HFFc6 (cell line): ENCODE data around the gene MICAL2. TPM values are rescaled to one million over a fixed set of nuclear protein-coding genes. Genes with fewer than 3 reads are reported as not detected.

Experiments used
- DNase-seq: peaks from one replicate; pipeline ENCODE4 v3.0.0-alpha.2; 2018
- H3K27ac Mint-ChIP-seq: 2 replicates; pipeline ENCODE4 v1.8.0; 2020; ENCODE audit warnings: mild to moderate bottlenecking, mixed read lengths
- H3K27me3 Mint-ChIP-seq: 2 replicates; pipeline ENCODE4 v1.8.0; 2021; ENCODE audit warnings: mild to moderate bottlenecking, moderate library complexity, mixed read lengths; ENCODE audit not compliant: insufficient read depth
- H3K36me3 Mint-ChIP-seq: 2 replicates; pipeline ENCODE4 v1.8.0; 2021; ENCODE audit warnings: low read depth, mixed read lengths
- H3K4me1 Mint-ChIP-seq: 2 replicates; pipeline ENCODE4 v1.8.0; 2020; ENCODE audit warnings: low read depth, mixed read lengths
- H3K4me3 Mint-ChIP-seq: 2 replicates; pipeline ENCODE4 v1.8.0; 2020; ENCODE audit warnings: mild to moderate bottlenecking, moderate library complexity, mixed read lengths
- H3K9me3 Mint-ChIP-seq: 2 replicates; pipeline ENCODE4 v1.8.0; 2020; ENCODE audit warnings: mild to moderate bottlenecking, mixed read lengths
- total RNA-seq, 6 experiments: library from RNA; stranded (reverse); fragmentation: NEBNext Ultra II Directional; extraction: Animal tissue kit (Norgen Biotek cat#: 25700); gene quantifications; 2 replicates in 1 of 6; 3 replicates in 5 of 6; pipeline ENCODE4 v1.2.3, GENCODE V29; 2021
- TF ChIP-seq, protein P1 (sequence below): fragments of 200-600 bp; sonication (generic); IDR thresholded peaks from 2 replicates; pipeline ENCODE4 v1.5.0; 2021; ENCODE audit warnings: antibody characterized with exemption, mild to moderate bottlenecking

Gene MICAL2
- total RNA-seq, 6 experiments from 2014 or later = 199 to 252 (median 233) TPM

DNA sequence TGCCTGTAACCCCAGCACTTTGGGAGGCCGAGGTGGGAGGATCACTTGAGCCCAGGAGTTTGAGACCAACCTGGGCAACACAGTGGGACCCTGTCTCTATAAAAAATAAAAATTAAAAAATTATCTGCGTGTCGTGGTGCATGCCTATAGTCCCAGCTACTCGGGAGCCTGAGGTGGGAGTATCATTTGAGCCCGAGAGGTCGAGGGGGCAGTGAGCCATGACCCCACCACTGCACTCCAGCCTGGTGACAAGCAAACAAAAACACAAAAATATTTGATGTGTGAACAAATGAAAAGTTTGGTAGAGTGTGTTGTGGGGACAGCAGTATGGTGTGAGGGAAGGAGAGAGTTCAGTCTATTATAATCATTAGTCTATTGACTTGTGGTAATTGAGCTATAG, 176.2 kb downstream of the MICAL2 start:
- Mint-ChIP-seq H3K27ac (peak overlapping the region; percentile 96), H3K9me3 (no peaks in the 10 kb centered on the region), H3K36me3 (no peaks in the 10 kb centered on the region), H3K4me1 (peaks cover 93% of the 10 kb centered on the region), H3K27me3 (no peaks in the 10 kb centered on the region), H3K4me3 (peak overlapping the region; percentile 88)
- TF ChIP-seq, protein P1, sequence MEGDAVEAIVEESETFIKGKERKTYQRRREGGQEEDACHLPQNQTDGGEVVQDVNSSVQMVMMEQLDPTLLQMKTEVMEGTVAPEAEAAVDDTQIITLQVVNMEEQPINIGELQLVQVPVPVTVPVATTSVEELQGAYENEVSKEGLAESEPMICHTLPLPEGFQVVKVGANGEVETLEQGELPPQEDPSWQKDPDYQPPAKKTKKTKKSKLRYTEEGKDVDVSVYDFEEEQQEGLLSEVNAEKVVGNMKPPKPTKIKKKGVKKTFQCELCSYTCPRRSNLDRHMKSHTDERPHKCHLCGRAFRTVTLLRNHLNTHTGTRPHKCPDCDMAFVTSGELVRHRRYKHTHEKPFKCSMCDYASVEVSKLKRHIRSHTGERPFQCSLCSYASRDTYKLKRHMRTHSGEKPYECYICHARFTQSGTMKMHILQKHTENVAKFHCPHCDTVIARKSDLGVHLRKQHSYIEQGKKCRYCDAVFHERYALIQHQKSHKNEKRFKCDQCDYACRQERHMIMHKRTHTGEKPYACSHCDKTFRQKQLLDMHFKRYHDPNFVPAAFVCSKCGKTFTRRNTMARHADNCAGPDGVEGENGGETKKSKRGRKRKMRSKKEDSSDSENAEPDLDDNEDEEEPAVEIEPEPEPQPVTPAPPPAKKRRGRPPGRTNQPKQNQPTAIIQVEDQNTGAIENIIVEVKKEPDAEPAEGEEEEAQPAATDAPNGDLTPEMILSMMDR = no peak
- no peak for DNase-seq

GRCh38 chr11:12287009-12287373, 176.6 kb downstream of the MICAL2 start:
- Mint-ChIP-seq H3K9me3 (no peaks in the 10 kb centered on the region), H3K36me3 (no peaks in the 10 kb centered on the region), H3K4me1 (peaks cover 93% of the 10 kb centered on the region), H3K27me3 (no peaks in the 10 kb centered on the region), H3K27ac (peak overlapping the region; percentile 96), H3K4me3 (peak overlapping the region; percentile 88)
- peak; percentile 93 for DNase-seq
- TF ChIP-seq, protein P1 = no peak

GRCh38 chr11:12287374-12288211, 177.2 kb downstream of the MICAL2 start:
- TF ChIP-seq, protein P1 = peak; percentile 81
- Mint-ChIP-seq H3K4me1 (peaks cover 91% of the 10 kb centered on the region), H3K9me3 (no peaks in the 10 kb centered on the region), H3K36me3 (no peaks in the 10 kb centered on the region), H3K27me3 (no peaks in the 10 kb centered on the region), H3K4me3 (peak overlapping the region; percentile 88), H3K27ac (peak overlapping the region; percentile 96)
- peak; percentile 95 for DNase-seq

GRCh38 chr11:12288212-12288930, 178.0 kb downstream of the MICAL2 start:
- Mint-ChIP-seq H3K27me3 (no peaks in the 10 kb centered on the region), H3K27ac (peak overlapping the region; percentile 96), H3K9me3 (no peaks in the 10 kb centered on the region), H3K4me3 (peak overlapping the region; percentile 88), H3K4me1 (peaks cover 83% of the 10 kb centered on the region), H3K36me3 (no peaks in the 10 kb centered on the region)
- TF ChIP-seq, protein P1 = peak; percentile 96
- peak; percentile 94 for DNase-seq

- DNase-seq = no peak
- Mint-ChIP-seq H3K9me3 (no peaks in the 10 kb centered on the region), H3K27ac (peak overlapping the region; percentile 96), H3K27me3 (no peaks in the 10 kb centered on the region), H3K4me3 (peak overlapping the region; percentile 88; the same call in 1 of the 2 replicates), H3K4me1 (peaks cover 75% of the 10 kb centered on the region), H3K36me3 (no peaks in the 10 kb centered on the region)
- TF ChIP-seq, protein P1 = peak; percentile 60
Observed at GRCh38 chr11:12288931-12289666, 178.7 kb downstream of the MICAL2 start.
